PC-3 (cell line): ENCODE measurements around the gene IL32. TPM values are rescaled to one million over a fixed set of nuclear protein-coding genes. Genes with fewer than 3 reads are reported as not detected.

Source experiments
- ATAC-seq: fragments of 200-7000 bp; cut with Tn5 transposase; 2 replicates; pipeline ENCODE4 v1.9.1; 2020; ENCODE audit warnings: mild to moderate bottlenecking, moderate library complexity
- BruUV-seq: library from RNA; stranded (reverse); fragments of 400-500 nt; replicated peaks from 2 replicates; lab custom pipeline; 2021; lab: Mats Ljungman, UMichigan
- CTCF ChIA-PET: fragments of 300-600 bp; sonication (Branson Sonifier 250); formaldehyde crosslinking; loops from one replicate; lab custom pipeline; 2022; ENCODE audit warnings: antibody characterized with exemption; lab: Charles Lee
- POLR2A ChIA-PET: fragments of 300-600 bp; sonication (Branson Sonifier 250); formaldehyde crosslinking; loops from one replicate; lab custom pipeline; 2022; ENCODE audit warnings: antibody characterized with exemption; ENCODE audit not compliant: unreplicated experiment; lab: Charles Lee
- DNase-seq: peaks from one replicate; pipeline ENCODE4 v3.0.0-alpha.2; 2015
- H2AFZ ChIP-seq: fragments of 300-600 bp; sonication (generic); 2 replicates; pipeline ENCODE4 v1.6.0; 2016; ENCODE audit warnings: antibody characterized with exemption, low read length
- H3F3A ChIP-seq: fragments of 300-600 bp; sonication (generic); one replicate; pipeline ENCODE4 v1.6.0; 2017; ENCODE audit warnings: antibody characterized with exemption, low read length, control low read depth, mild to moderate bottlenecking; ENCODE audit not compliant: unreplicated experiment
- H3K27ac ChIP-seq: fragments of 300-600 bp; sonication (generic); 2 replicates; pipeline ENCODE4 v1.5.1; 2016; ENCODE audit warnings: mild to moderate bottlenecking, low read length
- H3K27me3 ChIP-seq: fragments of 300-600 bp; sonication (generic); 2 replicates; pipeline ENCODE4 v1.6.1; 2016; ENCODE audit warnings: low read length, mixed read lengths
- H3K36me3 ChIP-seq: fragments of 300-600 bp; sonication (generic); 2 replicates; pipeline ENCODE4 v1.6.1; 2016; ENCODE audit warnings: low read depth, mixed run types, low read length, mixed read lengths
- H3K4me1 ChIP-seq: fragments of 300-600 bp; sonication (generic); 2 replicates; pipeline ENCODE4 v1.5.1; 2016; ENCODE audit warnings: low read length; ENCODE audit not compliant: insufficient read depth
- H3K4me2 ChIP-seq: fragments of 300-600 bp; sonication (generic); 2 replicates; pipeline ENCODE4 v1.6.0; 2016; ENCODE audit warnings: low read length
- H3K4me3 ChIP-seq: fragments of 300-600 bp; sonication (generic); 2 replicates; pipeline ENCODE4 v1.5.1; 2016; ENCODE audit warnings: mild to moderate bottlenecking, low read length, mixed read lengths
- H3K79me2 ChIP-seq: fragments of 300-600 bp; sonication (generic); 2 replicates; pipeline ENCODE4 v1.6.1; 2017; ENCODE audit warnings: low read length, mixed read lengths
- H3K9ac ChIP-seq: fragments of 300-600 bp; sonication (generic); 2 replicates; pipeline ENCODE4 v1.6.0; 2016; ENCODE audit warnings: mild to moderate bottlenecking, low read length
- H3K9me2 ChIP-seq: fragments of 300-600 bp; sonication (generic); replicated peaks from 2 replicates; pipeline ENCODE4 v1.6.1; 2016; ENCODE audit warnings: mixed run types, low read length, mixed read lengths
- H3K9me3 ChIP-seq: fragments of 300-600 bp; sonication (generic); 2 replicates; pipeline ENCODE4 v1.6.1; 2016; ENCODE audit warnings: low read length, mixed read lengths
- H4K20me1 ChIP-seq: fragments of 300-600 bp; sonication (generic); 2 replicates; pipeline ENCODE4 v1.6.1; 2016; ENCODE audit warnings: low read length, mixed read lengths
- CTCF ChIP-seq: fragments of 300-600 bp; sonication (generic); conservative IDR thresholded peaks from 2 replicates; pipeline ENCODE4 v1.5.1; 2017; ENCODE audit warnings: antibody characterized with exemption, low read depth, mild to moderate bottlenecking, low read length
- EZH2 ChIP-seq: fragments of 300-600 bp; sonication (generic); IDR thresholded peaks from one replicate; pipeline ENCODE4 v1.6.1; 2017; ENCODE audit warnings: antibody characterized with exemption, mild to moderate bottlenecking, low read length; ENCODE audit not compliant: unreplicated experiment
- EZH2phosphoT487 ChIP-seq: fragments of 300-600 bp; sonication (generic); IDR thresholded peaks from 2 replicates; pipeline ENCODE4 v1.6.1; 2018; ENCODE audit warnings: mild to moderate bottlenecking, antibody characterized with exemption, low read length, borderline replicate concordance
- intact Hi-C: fragments of 100-400 bp; cut with micrococcal nuclease; formaldehyde crosslinking; loops from 2 replicates; pipeline ENCODE4 v1.9.0; 2023
- total RNA-seq: library from RNA; depleted of rRNA; stranded (reverse); fragments of >200 nt; gene quantifications from 2 replicates; pipeline ENCODE4 v1.2.3, GENCODE V29; 2014

IL32 gene
- total RNA-seq, 1 experiment from 2014 or later = 8.8 TPM

- Histone ChIP-seq H3K4me1 (no peaks in the 10 kb centered on the region), H3K4me3 (no peak overlapping the region), H3K9me3 (no peaks in the 10 kb centered on the region), H3K9me2 (no peaks in the 10 kb centered on the region), H3K4me2 (no peak overlapping the region), H3K27ac (no peak overlapping the region), H3K9ac (no peak overlapping the region), H3K36me3 (no peaks in the 10 kb centered on the region), H2AFZ (no peak overlapping the region), H3K79me2 (no peaks in the 10 kb centered on the region), H3K27me3 (no peaks in the 10 kb centered on the region), H4K20me1 (no peaks in the 10 kb centered on the region), H3F3A (no peaks in the 10 kb centered on the region)
- no TSS peak for BruUV-seq
- ATAC-seq = no peak
- ChIA-PET POLR2A (no interaction called here), CTCF (no interaction called here)
- intact Hi-C loops = no loop called here
- TF ChIP-seq CTCF = no peak
- no peak for TF ChIP-seq EZH2
- TF ChIP-seq EZH2phosphoT487 = no peak
- DNase-seq = no peak
These were observed 19.1 kb downstream of the IL32 start for GRCh38 chr16:3084491-3084890.

GRCh38 chr16:3084969-3085670 is 19.7 kb downstream of the IL32 start:
- intact Hi-C loops = no loop called here
- H3K4me2 ChIP-seq = no peak overlapping the region
- no peaks in the 10 kb centered on the region for H3K9me3 ChIP-seq
- H3K4me1 ChIP-seq = no peaks in the 10 kb centered on the region
- H3K9ac ChIP-seq = no peak overlapping the region
- ATAC-seq = no peak
- ChIA-PET CTCF (no interaction called here), POLR2A (no interaction called here)
- no peaks in the 10 kb centered on the region for H3K9me2 ChIP-seq
- H3K27me3 ChIP-seq = no peaks in the 10 kb centered on the region
- no peak for DNase-seq
- no peaks in the 10 kb centered on the region for H3K79me2 ChIP-seq
- H3K4me3 ChIP-seq = no peak overlapping the region
- no TSS peak for BruUV-seq
- no peaks in the 10 kb centered on the region for H4K20me1 ChIP-seq
- H3F3A ChIP-seq = no peaks in the 10 kb centered on the region
- H3K36me3 ChIP-seq = no peaks in the 10 kb centered on the region
- H3K27ac ChIP-seq = no peak overlapping the region
- H2AFZ ChIP-seq = no peak overlapping the region
- TF ChIP-seq CTCF = no peak
- no peak for TF ChIP-seq EZH2phosphoT487
- no peak for TF ChIP-seq EZH2

GRCh38 chr16:3085868-3086595 is 20.6 kb downstream of the IL32 start:
- BruUV-seq = no TSS peak
- no peaks in the 10 kb centered on the region for H3K4me1 ChIP-seq
- POLR2A ChIA-PET = no interaction called here
- H3K27ac ChIP-seq = no peak overlapping the region
- H4K20me1 ChIP-seq = no peaks in the 10 kb centered on the region
- ATAC-seq (no peak), DNase-seq (no peak)
- H3K4me3 ChIP-seq = no peak overlapping the region
- H3K9me2 ChIP-seq = no peaks in the 10 kb centered on the region
- no peak overlapping the region for H2AFZ ChIP-seq
- no peak overlapping the region for H3K4me2 ChIP-seq
- no peaks in the 10 kb centered on the region for H3K9me3 ChIP-seq
- H3K9ac ChIP-seq = no peak overlapping the region
- H3F3A ChIP-seq = no peaks in the 10 kb centered on the region
- no peaks in the 10 kb centered on the region for H3K79me2 ChIP-seq
- H3K27me3 ChIP-seq = no peaks in the 10 kb centered on the region
- CTCF ChIA-PET = no interaction called here
- intact Hi-C loops = no loop called here
- no peaks in the 10 kb centered on the region for H3K36me3 ChIP-seq
- TF ChIP-seq CTCF (no peak), EZH2 (no peak), EZH2phosphoT487 (no peak)
